ENCODE results near the gene VPS35L. TPM values are rescaled to one million over a fixed set of nuclear protein-coding genes. Genes with fewer than 3 reads are reported as not detected.
"Not testable (repeated sequence)": the region's sequence is repeated elsewhere in the genome, so short reads cannot be mapped to it uniquely, and the experiment has no call there.

VPS35L gene
- total RNA-seq, 1 donor from 2014 or later = 37.8 TPM

- Mint-ChIP-seq H3K27ac (no peak overlapping the region), H3K4me3 (no peak overlapping the region), H3K4me1 (peaks cover 45% of the 10 kb centered on the region), H3K36me3 (ENCODE audit: low read depth) (peaks cover 9% of the 10 kb centered on the region), H3K27me3 (no peaks in the 10 kb centered on the region), H3K9me3 (no peaks in the 10 kb centered on the region)
- intact Hi-C loops (cut with micrococcal nuclease) = loop anchor here (1.0 to 5.0 kb wide), 5 partner anchors 33 to 720 kb away; partner anchors contain the start of genes ARL6IP1, IQCK, KNOP1 and SMG1
- DNase-seq = no peak
These were observed 32.7 kb upstream of the VPS35L start for GRCh38 chr16:19522760-19523159.

DNA sequence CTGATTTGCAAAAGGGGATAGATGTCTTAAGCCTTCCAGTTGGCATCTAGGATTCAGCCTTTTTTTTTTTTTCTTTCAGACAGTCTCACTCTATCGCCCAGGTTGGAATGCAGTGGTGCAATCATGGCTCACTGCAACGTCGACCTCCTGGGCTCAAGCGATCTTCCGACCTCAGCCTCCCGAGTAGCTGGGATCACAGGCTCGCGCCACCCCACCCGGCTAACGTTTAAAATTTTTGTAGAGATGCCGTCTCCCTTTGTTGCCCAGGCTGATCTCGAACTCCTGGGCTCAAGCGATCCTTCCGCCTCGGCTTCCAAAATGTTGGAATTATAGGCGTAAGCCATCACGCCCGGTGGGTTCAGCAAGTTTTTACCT lies 32.3 kb upstream of the VPS35L start:
- intact Hi-C loops (cut with micrococcal nuclease) = loop anchor here (1.0 to 5.0 kb wide), 4 partner anchors 32 to 721 kb away; partner anchors contain the start of genes ARL6IP1, SMG1 and VPS35L
- no peaks in the 10 kb centered on the region for H3K9me3 Mint-ChIP-seq
- H3K4me1 Mint-ChIP-seq = peaks cover 44% of the 10 kb centered on the region
- H3K27me3 Mint-ChIP-seq = no peaks in the 10 kb centered on the region
- peaks cover 13% of the 10 kb centered on the region for H3K36me3 Mint-ChIP-seq (ENCODE audit: low read depth)
- no peak overlapping the region for H3K4me3 Mint-ChIP-seq
- no peak for DNase-seq
- peak overlapping the region; percentile 19 for H3K27ac Mint-ChIP-seq

DNA sequence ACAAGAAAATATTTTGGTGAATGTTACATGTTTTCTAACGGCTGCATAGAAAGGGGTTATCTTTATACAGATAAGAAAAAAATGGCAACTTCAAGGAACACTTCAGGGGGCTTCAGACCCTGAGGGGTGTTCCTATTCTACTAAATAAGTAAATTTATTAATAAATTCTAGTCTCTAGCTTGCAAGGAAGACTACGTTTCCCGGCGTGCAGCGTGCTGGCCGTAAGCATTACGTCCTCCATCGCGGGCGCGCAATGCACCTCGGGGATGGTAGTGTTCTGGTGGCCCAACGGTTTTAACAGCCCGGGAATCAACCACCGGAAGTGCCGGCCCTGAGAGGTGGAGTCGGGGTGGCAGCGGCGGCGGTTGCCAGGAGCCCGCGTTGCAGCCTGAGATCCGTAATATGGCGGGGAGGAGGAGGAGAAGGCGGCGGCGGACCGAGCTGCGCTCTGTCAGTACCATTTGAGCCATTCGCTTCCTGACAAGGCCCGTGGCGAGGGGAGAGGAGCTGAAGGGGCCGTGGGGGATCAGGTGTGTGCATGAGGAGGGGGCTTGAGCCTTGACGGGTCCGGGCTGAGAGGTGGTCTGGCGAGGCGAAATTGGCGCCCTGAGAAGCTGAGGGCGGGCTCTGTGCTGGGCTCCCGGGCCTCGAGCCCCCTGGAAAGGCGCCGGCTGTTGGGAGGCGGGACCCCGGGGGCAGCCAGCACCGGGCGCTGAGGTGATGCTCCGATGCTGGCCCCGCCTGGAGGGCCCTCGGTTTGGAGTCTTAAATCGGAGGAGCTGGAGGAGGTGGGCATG lies 31.7 kb upstream of the VPS35L start, which contains the start of gene CCP110:
TSS of gene CCP110 (plus strand) at position 384 of the 797 bp plus-strand sequence. CDS start 3,940 bp downstream, outside the sequence.
- Mint-ChIP-seq H3K4me1 (peaks cover 38% of the 10 kb centered on the region), H3K4me3 (peak within 1 kb of the TSS; percentile 98), H3K27ac (peak within 1 kb of the TSS; percentile 94), H3K36me3 (ENCODE audit: low read depth) (peaks cover 17% of the 10 kb centered on the region), H3K27me3 (no peaks in the 10 kb centered on the region), H3K9me3 (no peaks in the 10 kb centered on the region)
- DNase-seq = peak; percentile 98
- intact Hi-C loops (cut with micrococcal nuclease) = loop anchor here (1.0 to 5.0 kb wide), 5 partner anchors 32 to 721 kb away; partner anchors contain the start of genes ARL6IP1, COQ7, SMG1 and VPS35L

GRCh38 chr16:19524356-19524615 lies 31.2 kb upstream of the VPS35L start:
- intact Hi-C loops (cut with micrococcal nuclease) = loop anchor here (1.0 to 5.0 kb wide), 2 partner anchors 457 to 722 kb away; partner anchors contain the start of genes ARL6IP1 and COQ7
- DNase-seq = peak; percentile 75
- Mint-ChIP-seq H3K36me3 (ENCODE audit: low read depth) (peaks cover 19% of the 10 kb centered on the region), H3K27me3 (no peaks in the 10 kb centered on the region), H3K9me3 (no peaks in the 10 kb centered on the region), H3K4me1 (peaks cover 35% of the 10 kb centered on the region), H3K27ac (peak overlapping the region; percentile 94), H3K4me3 (peak overlapping the region; percentile 98)

GRCh38 chr16:19524616-19525384 lies 30.7 kb upstream of the VPS35L start:
- Mint-ChIP-seq H3K4me3 (peak overlapping the region; percentile 98), H3K27ac (peak overlapping the region; percentile 94), H3K9me3 (no peaks in the 10 kb centered on the region), H3K27me3 (no peaks in the 10 kb centered on the region), H3K36me3 (ENCODE audit: low read depth) (peaks cover 18% of the 10 kb centered on the region), H3K4me1 (peaks cover 31% of the 10 kb centered on the region)
- intact Hi-C loops (cut with micrococcal nuclease) = loop anchor here (1.0 to 5.0 kb wide), 2 partner anchors 457 to 722 kb away; partner anchors contain the start of genes ARL6IP1 and COQ7
- DNase-seq = peak; percentile 66

DNA sequence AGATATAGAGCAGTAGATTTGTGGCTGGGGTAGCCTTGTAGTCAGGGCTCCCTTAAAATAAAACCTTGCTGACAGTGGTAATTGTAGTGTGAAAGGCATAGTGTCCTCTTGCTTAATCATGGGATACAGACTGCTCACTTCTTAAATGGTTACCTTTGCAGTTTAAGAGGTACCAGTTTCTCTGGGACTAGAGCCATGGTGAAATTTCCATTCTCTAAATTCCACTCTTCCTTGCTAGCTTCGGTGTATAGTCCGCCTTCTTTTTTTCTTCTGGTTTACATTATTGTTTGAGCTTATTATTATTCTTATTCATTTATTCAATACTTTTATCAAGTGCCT lies 30.1 kb upstream of the VPS35L start:
- intact Hi-C loops (cut with micrococcal nuclease) = no loop called here
- DNase-seq = no peak
- Mint-ChIP-seq H3K27ac (no peak overlapping the region), H3K4me1 (peaks cover 27% of the 10 kb centered on the region), H3K4me3 (peak overlapping the region; percentile 98), H3K27me3 (no peaks in the 10 kb centered on the region), H3K36me3 (ENCODE audit: low read depth) (peaks cover 20% of the 10 kb centered on the region), H3K9me3 (no peaks in the 10 kb centered on the region)

DNA sequence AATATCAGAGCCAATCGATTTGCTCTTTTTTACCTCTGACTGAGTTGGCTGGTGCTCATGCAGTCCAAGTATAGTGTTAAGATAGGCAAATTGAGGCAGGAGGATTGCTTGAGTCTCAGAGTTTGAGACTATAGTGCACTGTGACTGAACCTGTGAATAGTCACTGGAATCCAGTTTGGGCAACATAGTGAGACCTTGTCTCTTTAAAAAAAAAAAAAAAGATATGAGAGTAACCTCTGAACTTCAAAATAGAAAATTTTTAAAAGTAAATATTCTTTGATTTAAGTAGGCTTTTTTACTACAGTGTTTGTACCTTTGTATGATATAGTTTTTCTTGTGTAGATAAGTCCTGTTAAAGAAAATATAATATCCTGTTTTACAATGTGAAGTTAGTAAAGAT lies 28.3 kb upstream of the VPS35L start:
- H3K27me3 Mint-ChIP-seq = no peaks in the 10 kb centered on the region
- H3K27ac Mint-ChIP-seq = no peak overlapping the region
- no peak overlapping the region for H3K4me3 Mint-ChIP-seq
- H3K4me1 Mint-ChIP-seq = peaks cover 18% of the 10 kb centered on the region
- no peak for DNase-seq
- H3K36me3 Mint-ChIP-seq (ENCODE audit: low read depth) = peaks cover 22% of the 10 kb centered on the region
- intact Hi-C loops (cut with micrococcal nuclease) = no loop called here
- no peaks in the 10 kb centered on the region for H3K9me3 Mint-ChIP-seq

DNA sequence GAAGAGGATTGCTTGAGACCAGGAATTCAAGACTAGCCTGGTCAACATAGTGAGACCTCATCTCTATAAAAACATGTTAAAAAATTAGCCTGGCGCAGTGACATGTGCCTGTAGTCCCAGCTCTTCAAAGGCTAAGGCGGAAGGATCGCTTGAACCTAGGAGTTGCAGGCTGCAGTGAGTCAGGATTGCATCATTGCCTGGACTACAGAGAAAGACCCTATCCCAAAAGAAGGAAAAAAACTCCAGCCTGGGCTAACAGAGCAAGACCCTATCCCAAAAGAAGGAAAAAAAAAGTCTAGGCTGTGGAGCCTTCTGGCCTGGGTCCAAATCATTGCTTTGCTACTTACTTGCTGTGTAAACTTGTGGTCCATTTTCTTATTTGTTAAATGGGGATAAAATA lies 26.8 kb upstream of the VPS35L start:
- H3K27ac Mint-ChIP-seq = no peak overlapping the region
- no peaks in the 10 kb centered on the region for H3K27me3 Mint-ChIP-seq
- H3K36me3 Mint-ChIP-seq (ENCODE audit: low read depth) = peaks cover 30% of the 10 kb centered on the region
- DNase-seq = no peak
- H3K9me3 Mint-ChIP-seq = no peaks in the 10 kb centered on the region
- no peak overlapping the region for H3K4me3 Mint-ChIP-seq
- intact Hi-C loops (cut with micrococcal nuclease) = no loop called here
- H3K4me1 Mint-ChIP-seq = peaks cover 19% of the 10 kb centered on the region

GRCh38 chr16:19532601-19533000 lies 22.9 kb upstream of the VPS35L start:
- peaks cover 7% of the 10 kb centered on the region for H3K4me1 Mint-ChIP-seq
- DNase-seq = no peak
- H3K36me3 Mint-ChIP-seq (ENCODE audit: low read depth) = peaks cover 44% of the 10 kb centered on the region
- H3K4me3 Mint-ChIP-seq = no peak overlapping the region
- no peaks in the 10 kb centered on the region for H3K27me3 Mint-ChIP-seq
- intact Hi-C loops (cut with micrococcal nuclease) = no loop called here
- H3K9me3 Mint-ChIP-seq = no peaks in the 10 kb centered on the region
- no peak overlapping the region for H3K27ac Mint-ChIP-seq

DNA sequence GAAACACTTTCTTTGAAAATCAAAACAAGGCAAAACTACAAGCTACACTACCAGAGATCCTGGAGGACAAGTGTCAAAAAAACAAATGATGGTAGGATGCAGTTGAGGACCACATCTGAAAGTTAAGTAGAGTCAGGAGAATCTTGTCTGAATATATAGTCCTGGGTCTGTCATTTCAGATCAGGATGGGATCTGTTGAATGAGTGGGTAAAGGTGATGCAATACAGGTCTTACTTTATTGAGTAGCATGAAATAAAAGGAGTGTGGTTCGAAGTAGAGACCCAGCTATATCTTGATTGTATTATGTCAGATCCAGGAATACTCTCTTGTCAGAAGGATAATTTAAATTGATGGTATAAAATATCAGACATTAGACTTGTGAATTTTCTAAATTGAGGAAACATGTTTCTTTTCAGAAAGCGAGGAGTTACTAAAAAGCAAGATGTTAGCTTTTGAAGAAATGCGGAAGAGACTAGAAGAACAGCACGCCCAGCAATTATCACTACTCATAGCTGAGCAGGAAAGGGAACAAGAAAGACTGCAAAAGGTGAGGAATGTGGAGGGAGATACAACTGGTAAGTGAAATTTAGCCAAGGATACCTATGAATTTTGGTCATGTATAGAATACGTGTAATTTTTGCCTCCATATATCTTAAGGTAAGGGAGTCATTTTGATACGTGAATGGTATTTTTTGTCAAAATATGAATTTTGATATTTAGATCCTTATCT lies 15.1 kb upstream of the VPS35L start:
- intact Hi-C loops (cut with micrococcal nuclease) = no loop called here
- Mint-ChIP-seq H3K36me3 (ENCODE audit: low read depth) (peaks cover 51% of the 10 kb centered on the region), H3K27me3 (no peaks in the 10 kb centered on the region), H3K27ac (no peak overlapping the region), H3K4me1 (peaks cover 5% of the 10 kb centered on the region), H3K9me3 (no peaks in the 10 kb centered on the region), H3K4me3 (no peak overlapping the region)
- DNase-seq = no peak

GRCh38 chr16:19542138-19542821 lies 13.2 kb upstream of the VPS35L start:
- DNase-seq = no peak
- no peak overlapping the region for H3K4me3 Mint-ChIP-seq
- H3K4me1 Mint-ChIP-seq = peaks cover 5% of the 10 kb centered on the region
- H3K27ac Mint-ChIP-seq = no peak overlapping the region
- peaks cover 45% of the 10 kb centered on the region for H3K36me3 Mint-ChIP-seq (ENCODE audit: low read depth)
- no peaks in the 10 kb centered on the region for H3K27me3 Mint-ChIP-seq
- H3K9me3 Mint-ChIP-seq = no peaks in the 10 kb centered on the region
- intact Hi-C loops (cut with micrococcal nuclease) = no loop called here

DNA sequence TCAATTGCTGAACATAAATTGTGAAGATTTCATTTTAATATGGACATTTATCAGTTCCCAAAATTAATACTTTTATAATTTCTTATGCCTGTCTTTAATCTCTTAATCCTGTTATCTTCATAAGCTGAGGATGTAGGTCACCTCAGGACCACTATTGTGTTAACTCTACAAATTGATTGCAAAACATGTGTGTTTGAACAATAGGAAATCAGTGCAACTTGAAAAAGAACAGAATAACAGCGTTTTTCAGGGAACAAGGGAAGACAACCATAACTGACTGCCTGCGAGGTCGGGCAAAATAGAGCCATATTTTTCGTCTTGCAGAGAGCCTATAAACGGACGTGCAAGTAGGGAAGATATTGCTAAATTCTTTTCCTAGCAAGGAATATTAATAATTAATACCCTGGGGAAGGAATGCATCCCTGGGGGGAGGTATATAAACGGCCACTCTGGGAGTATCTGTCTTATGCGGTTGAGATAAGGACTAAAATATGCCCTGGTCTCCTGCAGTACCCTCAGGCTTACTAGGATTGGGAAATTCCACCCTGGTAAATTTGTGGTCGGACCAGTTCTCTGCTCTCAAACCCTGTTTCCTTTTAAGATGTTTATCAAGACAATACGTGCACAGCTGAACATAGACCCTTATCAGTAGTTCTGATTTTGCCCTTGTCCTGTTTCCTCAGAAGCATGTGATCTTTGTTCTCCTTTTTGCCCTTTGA lies 12.1 kb upstream of the VPS35L start:
- DNase-seq; intact Hi-C loops (cut with micrococcal nuclease); H3K4me1 Mint-ChIP-seq; H3K9me3 Mint-ChIP-seq; H3K27ac Mint-ChIP-seq; H3K4me3 Mint-ChIP-seq; H3K27me3 Mint-ChIP-seq: not testable (repeated sequence)
- H3K36me3 Mint-ChIP-seq (ENCODE audit: low read depth) = peaks cover 46% of the 10 kb centered on the region

- Mint-ChIP-seq H3K4me1 (peaks cover 4% of the 10 kb centered on the region), H3K36me3 (ENCODE audit: low read depth) (peaks cover 32% of the 10 kb centered on the region), H3K27me3 (no peaks in the 10 kb centered on the region), H3K4me3 (no peak overlapping the region), H3K9me3 (no peaks in the 10 kb centered on the region), H3K27ac (no peak overlapping the region)
- intact Hi-C loops (cut with micrococcal nuclease) = no loop called here
- DNase-seq = no peak
These were observed 7.4 kb upstream of the VPS35L start for GRCh38 chr16:19548144-19548543.

All from activated CD4-positive, alpha-beta T cell treated with anti-CD3 and anti-CD28 coated beads, Interleukin-2, amount 10 ng/mL, durations not matched to agents 24 days and 14 days (primary cell).